GM06990 (cell line): Measurements from ENCODE around the gene EGFLAM.

ENCODE experiments used
- DNase-seq: peaks from one replicate; pipeline ENCODE4 v3.0.0-alpha.2; 2011; ENCODE audit not compliant: insufficient read length; ENCODE audit errors: extremely low read depth
- H3K27me3 ChIP-seq: replicated peaks from 2 replicates; pipeline ENCODE4 v1.6.0; 2011; ENCODE audit warnings: low read length; ENCODE audit not compliant: control insufficient read depth, insufficient read depth
- H3K36me3 ChIP-seq: 2 replicates; pipeline ENCODE4 v1.5.1; 2011; ENCODE audit warnings: low read length; ENCODE audit not compliant: control insufficient read depth, insufficient read depth
- H3K4me3 ChIP-seq: replicated peaks from 2 replicates; pipeline ENCODE4 v1.5.1; 2011; ENCODE audit warnings: low read depth, mild to moderate bottlenecking, control low read depth, low read length
- TF ChIP-seq, protein P1 (sequence below): IDR thresholded peaks from 2 replicates; pipeline ENCODE4 v1.5.1; 2011; ENCODE audit warnings: low read length, control low read depth, mild to moderate bottlenecking, inconsistent platforms; ENCODE audit not compliant: insufficient read depth, poor library complexity, severe bottlenecking

EGFLAM gene

DNA sequence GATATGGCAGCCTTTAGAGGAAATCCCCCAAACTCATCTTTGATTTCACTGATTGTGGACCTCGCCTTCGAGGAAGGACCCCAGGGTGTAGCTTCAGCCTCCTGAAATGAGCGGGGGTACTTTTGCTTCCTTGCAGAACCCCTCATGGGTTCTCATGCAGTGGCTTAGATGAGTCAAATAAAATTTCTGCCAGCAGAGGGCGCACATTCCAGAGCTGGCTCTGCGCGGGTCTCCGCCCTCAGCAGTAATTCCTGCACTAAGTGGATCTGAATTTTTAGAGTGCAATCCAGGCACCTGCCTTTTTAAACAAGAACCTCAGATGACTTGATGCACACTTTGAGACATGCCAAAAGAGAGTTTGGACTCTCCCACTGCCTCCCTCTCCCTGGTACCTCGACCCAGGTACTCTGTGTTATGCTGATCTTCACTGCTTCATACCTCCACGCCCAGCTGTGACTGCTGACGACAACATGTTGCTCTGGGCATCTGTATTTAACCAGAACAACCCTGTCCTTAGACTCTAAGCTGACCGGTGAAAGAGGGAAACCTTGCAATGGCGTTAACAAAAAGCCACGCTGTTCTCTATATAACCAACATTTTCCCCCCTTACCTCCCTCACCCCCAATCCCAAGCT is 7.3 kb downstream of the EGFLAM start:
- TF ChIP-seq, protein P1, sequence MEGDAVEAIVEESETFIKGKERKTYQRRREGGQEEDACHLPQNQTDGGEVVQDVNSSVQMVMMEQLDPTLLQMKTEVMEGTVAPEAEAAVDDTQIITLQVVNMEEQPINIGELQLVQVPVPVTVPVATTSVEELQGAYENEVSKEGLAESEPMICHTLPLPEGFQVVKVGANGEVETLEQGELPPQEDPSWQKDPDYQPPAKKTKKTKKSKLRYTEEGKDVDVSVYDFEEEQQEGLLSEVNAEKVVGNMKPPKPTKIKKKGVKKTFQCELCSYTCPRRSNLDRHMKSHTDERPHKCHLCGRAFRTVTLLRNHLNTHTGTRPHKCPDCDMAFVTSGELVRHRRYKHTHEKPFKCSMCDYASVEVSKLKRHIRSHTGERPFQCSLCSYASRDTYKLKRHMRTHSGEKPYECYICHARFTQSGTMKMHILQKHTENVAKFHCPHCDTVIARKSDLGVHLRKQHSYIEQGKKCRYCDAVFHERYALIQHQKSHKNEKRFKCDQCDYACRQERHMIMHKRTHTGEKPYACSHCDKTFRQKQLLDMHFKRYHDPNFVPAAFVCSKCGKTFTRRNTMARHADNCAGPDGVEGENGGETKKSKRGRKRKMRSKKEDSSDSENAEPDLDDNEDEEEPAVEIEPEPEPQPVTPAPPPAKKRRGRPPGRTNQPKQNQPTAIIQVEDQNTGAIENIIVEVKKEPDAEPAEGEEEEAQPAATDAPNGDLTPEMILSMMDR, result peak; percentile 81
- H3K4me3 ChIP-seq, result no peak overlapping the region
- H3K36me3 ChIP-seq, result no peaks in the 10 kb centered on the region
- no peaks in the 10 kb centered on the region; the same call in 1 of the 2 replicates for H3K27me3 ChIP-seq
- DNase-seq, result no peak

DNA sequence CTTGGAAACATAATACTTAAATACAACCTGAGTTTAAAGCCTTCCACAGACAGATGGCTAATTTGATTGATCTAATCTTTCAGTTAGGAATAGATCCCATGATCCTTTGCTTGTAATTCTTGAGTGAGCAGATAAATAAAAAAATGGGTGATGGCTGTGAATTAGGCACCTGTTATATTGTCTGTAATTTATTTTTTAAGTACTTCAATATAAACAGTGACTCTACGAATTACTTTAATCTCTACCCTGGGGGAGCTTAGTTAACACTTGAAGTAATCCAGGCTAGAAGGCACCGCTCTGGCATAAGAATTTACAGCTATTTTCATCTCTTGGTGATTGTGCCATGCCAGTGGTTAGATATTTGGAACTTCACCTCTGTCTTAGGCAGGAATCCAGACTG is 9.0 kb downstream of the EGFLAM start:
- H3K27me3 ChIP-seq, result no peaks in the 10 kb centered on the region; the same call in 1 of the 2 replicates
- no peaks in the 10 kb centered on the region for H3K36me3 ChIP-seq
- TF ChIP-seq, protein P1, result no peak
- no peak for DNase-seq
- no peak overlapping the region for H3K4me3 ChIP-seq

DNA sequence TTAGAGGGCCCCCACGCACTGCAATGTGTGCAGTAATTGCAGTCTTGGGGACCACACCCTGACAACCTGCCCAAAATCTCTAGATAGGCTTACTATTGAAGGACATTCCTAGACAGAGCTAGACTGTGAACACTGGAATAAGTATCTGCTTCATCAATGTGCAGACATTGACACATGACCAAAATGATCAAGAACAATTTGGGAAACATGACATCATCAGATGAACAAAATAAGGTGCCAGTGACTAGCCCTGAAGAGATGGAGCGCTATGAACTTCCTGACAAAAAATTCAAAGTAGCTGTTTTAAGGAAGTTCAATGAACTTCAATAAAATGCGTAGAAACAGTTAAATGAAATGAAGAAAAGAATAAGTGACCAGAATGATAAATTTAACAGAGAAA is 15.3 kb downstream of the EGFLAM start:
- Histone ChIP-seq H3K36me3 (no peaks in the 10 kb centered on the region), H3K27me3 (no peaks in the 10 kb centered on the region), H3K4me3 (no peak overlapping the region)
- TF ChIP-seq, protein P1, result no peak
- DNase-seq, result no peak

DNA sequence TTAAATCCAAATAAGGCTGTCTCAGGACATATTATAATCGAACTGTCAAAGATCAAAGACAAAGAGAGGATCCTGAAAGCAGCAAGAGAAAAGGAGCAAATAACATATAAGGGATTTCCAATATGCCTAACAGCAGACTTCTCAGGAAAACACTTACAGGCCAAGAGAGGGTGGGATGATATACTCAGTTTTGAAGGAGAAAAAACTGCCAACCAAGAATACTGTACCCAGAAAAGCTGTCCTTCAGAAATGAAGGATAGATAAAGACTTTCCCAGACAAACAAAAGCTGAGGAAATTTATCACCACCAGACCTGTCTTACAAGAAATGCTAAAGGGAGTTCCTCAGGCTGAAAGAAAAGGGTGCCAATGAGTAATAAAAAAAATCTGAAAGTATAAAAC is 16.0 kb downstream of the EGFLAM start:
- no peak for DNase-seq
- Histone ChIP-seq H3K36me3 (no peaks in the 10 kb centered on the region), H3K27me3 (no peaks in the 10 kb centered on the region), H3K4me3 (no peak overlapping the region)
- TF ChIP-seq, protein P1, result no peak

DNA sequence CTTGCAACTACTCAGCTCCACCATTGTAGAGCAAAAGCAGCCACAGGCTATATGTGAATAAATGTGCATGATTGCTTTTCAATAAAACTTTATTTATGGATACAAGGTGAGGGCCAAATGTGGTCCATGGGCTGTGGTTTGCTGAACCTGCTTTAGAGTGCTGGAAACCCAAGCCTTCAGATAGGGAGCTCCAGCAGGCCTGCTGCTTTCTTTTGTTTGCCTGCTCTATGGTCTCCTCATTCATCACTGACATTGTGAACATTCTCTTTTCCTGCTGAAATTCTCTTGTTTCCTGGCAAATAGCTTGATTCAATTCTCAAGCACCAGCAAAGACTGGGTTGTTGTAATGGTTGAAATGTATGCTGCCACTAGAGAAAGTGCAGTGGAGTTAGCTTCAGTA is 26.0 kb downstream of the EGFLAM start:
- Histone ChIP-seq H3K27me3 (no peaks in the 10 kb centered on the region), H3K36me3 (no peaks in the 10 kb centered on the region), H3K4me3 (no peak overlapping the region)
- DNase-seq, result no peak
- TF ChIP-seq, protein P1, result no peak

DNA sequence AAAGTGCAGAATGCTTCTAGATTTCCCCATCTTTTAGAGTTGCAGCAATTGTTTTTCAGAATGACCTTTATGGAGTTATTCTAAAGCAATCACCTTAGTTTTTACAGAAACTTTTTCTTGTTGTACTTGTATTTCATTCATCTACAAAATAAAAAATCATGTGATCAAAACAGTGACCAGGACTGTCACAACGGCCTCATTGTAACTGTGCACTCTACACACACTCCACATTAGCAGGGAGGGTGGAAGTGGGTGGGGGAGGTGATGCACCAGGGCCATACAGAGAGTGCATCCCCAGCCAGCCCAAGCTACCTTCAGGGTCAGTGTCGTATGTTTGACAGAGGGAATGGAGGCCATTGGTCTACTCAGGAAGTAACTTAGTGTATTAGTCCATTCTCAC is 26.9 kb downstream of the EGFLAM start:
- TF ChIP-seq, protein P1, result no peak
- no peaks in the 10 kb centered on the region for H3K27me3 ChIP-seq
- no peak overlapping the region for H3K4me3 ChIP-seq
- no peak for DNase-seq
- no peaks in the 10 kb centered on the region for H3K36me3 ChIP-seq
